Ishikawa (cell line): ENCODE results near the gene CC2D2A.

Experiments
- CEBPB ChIP-seq: IDR thresholded peaks from 2 replicates; pipeline ENCODE4 v1.6.1; 2012
- CREB1 ChIP-seq: IDR thresholded peaks from 2 replicates; pipeline ENCODE4 v1.6.1; 2012; ENCODE audit warnings: low read depth
- EGR1 ChIP-seq: IDR thresholded peaks from 2 replicates; pipeline ENCODE4 v1.6.1; 2012
- EP300 ChIP-seq: IDR thresholded peaks from 2 replicates; pipeline ENCODE4 v1.6.1; 2012; ENCODE audit warnings: borderline replicate concordance
- FOXM1 ChIP-seq: IDR thresholded peaks from 2 replicates; pipeline ENCODE4 v1.6.1; 2012; ENCODE audit warnings: low read depth, borderline replicate concordance
- NFIC ChIP-seq: IDR thresholded peaks from 2 replicates; pipeline ENCODE4 v1.6.1; 2012
- RAD21 ChIP-seq: IDR thresholded peaks from 2 replicates; pipeline ENCODE4 v1.6.1; 2012; ENCODE audit warnings: low read depth
- TAF1 ChIP-seq: IDR thresholded peaks from 2 replicates; pipeline ENCODE4 v1.6.1; 2012; ENCODE audit warnings: low read depth, mild to moderate bottlenecking
- TCF12 ChIP-seq: IDR thresholded peaks from 2 replicates; pipeline ENCODE4 v1.6.1; 2012; ENCODE audit warnings: low read depth
- TEAD4 ChIP-seq: IDR thresholded peaks from 2 replicates; pipeline ENCODE4 v1.6.1; 2012
- YY1 ChIP-seq: IDR thresholded peaks from 2 replicates; pipeline ENCODE4 v1.6.1; 2012; ENCODE audit warnings: low read depth
- ZBTB7A ChIP-seq: IDR thresholded peaks from 2 replicates; pipeline ENCODE4 v1.6.1; 2012; ENCODE audit warnings: low read depth
- TF ChIP-seq, protein P1 (sequence below): IDR thresholded peaks from 2 replicates; pipeline ENCODE4 v1.6.1; 2012
- TF ChIP-seq, protein P2 (sequence below): IDR thresholded peaks from 2 replicates; pipeline ENCODE4 v1.6.1; 2012
- TF ChIP-seq, protein P3 (sequence below): IDR thresholded peaks from 2 replicates; pipeline ENCODE4 v1.6.1; 2012; ENCODE audit warnings: low read depth, mild to moderate bottlenecking

CC2D2A gene

DNA sequence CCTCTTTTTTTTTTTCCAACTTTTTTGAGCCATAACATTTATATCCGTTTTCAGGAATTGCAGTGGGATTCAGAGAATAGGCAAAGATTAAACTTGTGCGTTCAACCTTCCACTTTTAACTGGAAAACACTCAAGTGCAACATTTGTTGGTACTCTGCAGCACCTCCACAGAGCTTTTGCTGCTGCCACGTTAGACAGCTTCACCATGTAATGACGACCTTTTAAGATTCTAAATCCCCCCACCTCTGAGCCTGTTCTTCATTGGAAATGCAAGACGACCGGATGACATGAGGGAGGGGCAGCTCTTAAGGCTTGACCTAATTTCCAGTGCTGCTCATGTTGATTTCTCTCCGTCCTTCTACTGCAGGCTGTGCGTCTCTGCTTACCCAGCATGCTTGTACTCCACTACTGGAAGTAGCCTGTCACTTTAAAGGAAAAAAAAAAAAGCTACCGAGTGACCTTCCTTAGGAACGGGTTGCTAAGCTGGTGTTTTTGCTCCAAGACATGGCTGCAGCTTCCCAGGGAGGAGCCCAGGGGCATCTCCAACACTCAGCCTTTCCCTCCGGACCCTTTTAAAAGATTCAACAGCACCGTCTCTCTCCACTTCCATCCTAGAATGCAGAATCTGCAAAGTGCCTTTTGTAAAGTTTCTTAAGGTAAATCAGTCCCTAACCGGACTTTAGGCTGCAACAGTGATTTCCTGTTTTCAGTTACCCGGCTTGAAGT is at the start of gene CC2D2A:
TSS of gene CC2D2A (plus strand) at position 481 of the 726 bp plus-strand sequence. CDS start 6,051 bp downstream, outside the sequence.
- TF ChIP-seq EP300 (no peak), YY1 (peak; percentile 68; the same call in 1 of the 2 replicates), EGR1 (no peak), NFIC (no peak)
- TF ChIP-seq, protein P1, sequence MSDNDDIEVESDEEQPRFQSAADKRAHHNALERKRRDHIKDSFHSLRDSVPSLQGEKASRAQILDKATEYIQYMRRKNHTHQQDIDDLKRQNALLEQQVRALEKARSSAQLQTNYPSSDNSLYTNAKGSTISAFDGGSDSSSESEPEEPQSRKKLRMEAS: peak; percentile 35; the same call in 1 of the 2 replicates

DNA sequence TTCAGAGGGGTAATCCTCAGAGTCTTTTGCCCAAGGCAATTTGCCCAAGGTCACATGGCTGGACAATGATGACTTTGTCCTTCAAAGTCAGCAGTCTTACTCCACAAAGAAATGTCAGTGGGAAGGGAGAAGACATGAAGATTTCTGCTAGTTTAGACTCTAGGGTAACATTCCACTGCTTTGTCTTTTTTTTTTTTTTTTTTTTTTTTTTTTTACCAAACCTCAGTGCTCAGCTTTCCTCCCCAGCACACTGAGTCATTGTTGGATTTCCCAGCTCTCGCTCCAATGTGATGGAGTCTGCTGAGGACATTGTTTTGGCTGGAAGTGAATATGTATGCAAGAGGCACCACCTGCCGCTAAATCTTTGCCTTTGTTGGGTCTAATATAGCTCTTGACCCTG is 49.0 kb upstream of the CC2D2A start:
- TF ChIP-seq TAF1: no peak
- TF ChIP-seq TCF12: no peak
- TF ChIP-seq, protein P2, sequence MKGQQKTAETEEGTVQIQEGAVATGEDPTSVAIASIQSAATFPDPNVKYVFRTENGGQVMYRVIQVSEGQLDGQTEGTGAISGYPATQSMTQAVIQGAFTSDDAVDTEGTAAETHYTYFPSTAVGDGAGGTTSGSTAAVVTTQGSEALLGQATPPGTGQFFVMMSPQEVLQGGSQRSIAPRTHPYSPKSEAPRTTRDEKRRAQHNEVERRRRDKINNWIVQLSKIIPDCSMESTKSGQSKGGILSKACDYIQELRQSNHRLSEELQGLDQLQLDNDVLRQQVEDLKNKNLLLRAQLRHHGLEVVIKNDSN: no peak
- TF ChIP-seq TEAD4: no peak
- no peak for TF ChIP-seq ZBTB7A
- TF ChIP-seq, protein P3, sequence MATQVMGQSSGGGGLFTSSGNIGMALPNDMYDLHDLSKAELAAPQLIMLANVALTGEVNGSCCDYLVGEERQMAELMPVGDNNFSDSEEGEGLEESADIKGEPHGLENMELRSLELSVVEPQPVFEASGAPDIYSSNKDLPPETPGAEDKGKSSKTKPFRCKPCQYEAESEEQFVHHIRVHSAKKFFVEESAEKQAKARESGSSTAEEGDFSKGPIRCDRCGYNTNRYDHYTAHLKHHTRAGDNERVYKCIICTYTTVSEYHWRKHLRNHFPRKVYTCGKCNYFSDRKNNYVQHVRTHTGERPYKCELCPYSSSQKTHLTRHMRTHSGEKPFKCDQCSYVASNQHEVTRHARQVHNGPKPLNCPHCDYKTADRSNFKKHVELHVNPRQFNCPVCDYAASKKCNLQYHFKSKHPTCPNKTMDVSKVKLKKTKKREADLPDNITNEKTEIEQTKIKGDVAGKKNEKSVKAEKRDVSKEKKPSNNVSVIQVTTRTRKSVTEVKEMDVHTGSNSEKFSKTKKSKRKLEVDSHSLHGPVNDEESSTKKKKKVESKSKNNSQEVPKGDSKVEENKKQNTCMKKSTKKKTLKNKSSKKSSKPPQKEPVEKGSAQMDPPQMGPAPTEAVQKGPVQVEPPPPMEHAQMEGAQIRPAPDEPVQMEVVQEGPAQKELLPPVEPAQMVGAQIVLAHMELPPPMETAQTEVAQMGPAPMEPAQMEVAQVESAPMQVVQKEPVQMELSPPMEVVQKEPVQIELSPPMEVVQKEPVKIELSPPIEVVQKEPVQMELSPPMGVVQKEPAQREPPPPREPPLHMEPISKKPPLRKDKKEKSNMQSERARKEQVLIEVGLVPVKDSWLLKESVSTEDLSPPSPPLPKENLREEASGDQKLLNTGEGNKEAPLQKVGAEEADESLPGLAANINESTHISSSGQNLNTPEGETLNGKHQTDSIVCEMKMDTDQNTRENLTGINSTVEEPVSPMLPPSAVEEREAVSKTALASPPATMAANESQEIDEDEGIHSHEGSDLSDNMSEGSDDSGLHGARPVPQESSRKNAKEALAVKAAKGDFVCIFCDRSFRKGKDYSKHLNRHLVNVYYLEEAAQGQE: no peak

DNA sequence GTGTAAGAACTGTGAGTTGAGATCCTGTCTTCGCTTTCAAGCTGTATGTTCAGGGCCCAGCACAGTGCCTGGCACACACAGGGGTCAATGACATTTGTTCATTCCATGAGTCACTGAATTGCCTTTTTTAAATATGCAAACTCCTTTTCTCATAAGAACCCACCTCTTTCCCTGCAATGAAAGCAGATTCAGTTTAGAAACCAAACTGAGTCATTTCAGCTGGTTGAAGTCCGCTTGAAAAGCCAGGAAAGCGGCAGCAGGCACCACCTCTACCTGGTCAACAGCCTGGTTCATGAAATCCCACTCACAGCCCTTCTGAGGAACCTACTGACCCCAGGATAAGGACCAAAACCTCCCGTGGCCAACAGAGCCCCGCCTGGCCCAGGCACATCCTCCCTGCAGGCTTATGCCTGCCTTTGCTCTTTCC is 46.4 kb upstream of the CC2D2A start:
- no peak for TF ChIP-seq TCF12
- TF ChIP-seq EGR1: no peak
- TF ChIP-seq, protein P3: no peak
- TF ChIP-seq CEBPB: no peak
- no peak for TF ChIP-seq TAF1
- no peak for TF ChIP-seq FOXM1
- no peak for TF ChIP-seq YY1
- TF ChIP-seq EP300: no peak
- TF ChIP-seq CREB1: no peak
- no peak for TF ChIP-seq RAD21
- TF ChIP-seq ZBTB7A: no peak
- TF ChIP-seq, protein P1: no peak
- TF ChIP-seq NFIC: no peak

DNA sequence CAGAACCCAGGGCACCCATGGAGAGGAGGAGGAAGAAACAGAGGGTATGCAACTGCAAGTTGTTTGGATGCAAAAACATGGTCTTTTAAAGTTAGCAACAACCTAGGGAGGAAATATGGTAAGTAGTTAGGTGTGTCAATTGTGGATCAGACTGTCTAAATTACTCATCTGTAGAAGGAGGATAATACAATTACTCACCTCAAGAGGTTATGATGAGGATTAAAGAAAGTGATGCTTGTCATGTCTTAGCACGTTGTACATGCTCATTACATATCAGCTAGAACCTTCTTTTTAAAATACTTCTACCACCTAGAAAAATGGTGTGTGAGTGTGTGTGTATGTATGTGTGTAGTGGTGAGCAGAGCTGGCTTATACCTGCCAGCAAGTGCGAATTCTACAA is 44.2 kb upstream of the CC2D2A start:
- TF ChIP-seq CREB1: no peak
- no peak for TF ChIP-seq FOXM1
- TF ChIP-seq, protein P2: no peak
- no peak for TF ChIP-seq ZBTB7A
- TF ChIP-seq, protein P3: no peak
- no peak for TF ChIP-seq TCF12
- no peak for TF ChIP-seq EGR1
- TF ChIP-seq, protein P1: no peak
- no peak for TF ChIP-seq TEAD4

DNA sequence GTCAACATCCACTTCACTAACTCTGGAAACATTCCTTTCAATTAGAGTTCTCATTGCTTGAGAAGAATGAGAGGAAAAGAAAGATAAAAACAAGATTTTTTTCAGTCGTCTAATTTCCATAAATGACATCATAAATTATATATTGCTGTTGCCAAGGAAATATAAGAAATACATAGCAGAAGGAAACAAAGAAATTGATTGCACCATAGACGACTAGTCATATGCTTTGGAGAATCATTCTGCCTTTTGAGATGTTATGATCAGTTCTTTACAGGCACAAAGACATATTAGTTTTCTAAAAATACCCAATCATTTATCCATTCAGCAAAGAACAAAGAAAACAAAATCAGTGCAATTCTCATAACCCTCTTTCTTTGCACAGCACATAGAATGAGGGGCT is 42.5 kb upstream of the CC2D2A start:
- TF ChIP-seq RAD21: no peak
- TF ChIP-seq, protein P2: no peak
- TF ChIP-seq CREB1: no peak
- no peak for TF ChIP-seq EP300
- TF ChIP-seq, protein P3: no peak
- no peak for TF ChIP-seq TAF1
- no peak for TF ChIP-seq TCF12
- no peak for TF ChIP-seq YY1
- TF ChIP-seq FOXM1: no peak
- no peak for TF ChIP-seq CEBPB
- TF ChIP-seq, protein P1: no peak
- no peak for TF ChIP-seq TEAD4
- no peak for TF ChIP-seq NFIC
- no peak for TF ChIP-seq ZBTB7A
- no peak for TF ChIP-seq EGR1
